ENCODE results near the gene CAPNS2. TPM values are rescaled to one million over a fixed set of nuclear protein-coding genes. Genes with fewer than 3 reads are reported as not detected.

Gene CAPNS2
- total RNA-seq, 1 experiment from 2014 or later = not detected

- H3K9ac ChIP-seq (ENCODE audit: extremely low read depth, insufficient read length, low read length) = no peak overlapping the region
- H3K4me1 Mint-ChIP-seq = no peaks in the 10 kb centered on the region
- no peaks in the 10 kb centered on the region for H3K79me2 ChIP-seq (ENCODE audit: insufficient read depth, low read length)
- H3K9me3 Mint-ChIP-seq = no peaks in the 10 kb centered on the region
- H3K9me3 ChIP-seq (ENCODE audit: control insufficient read depth, low read depth, low read length) = no peaks in the 10 kb centered on the region
- H3K27ac Mint-ChIP-seq = 0 out of 7 replicates have a peak overlapping the region, but pooled peaks of 1 of the 3 experiments have one; percentile 57
- H3K27me3 Mint-ChIP-seq (ENCODE audit: low read depth) = no peaks in the 10 kb centered on the region
- no peak overlapping the region for H2AK5ac ChIP-seq (ENCODE audit: insufficient read length, low read length)
- no peak overlapping the region for H3K4me3 Mint-ChIP-seq
- H4K8ac ChIP-seq (replicated peaks; ENCODE audit: insufficient read length, low read depth, low read length) = no peak overlapping the region
- H4K5ac ChIP-seq (ENCODE audit: insufficient read length, low read depth, low read length) = no peak overlapping the region
- no peak overlapping the region for H2AFZ ChIP-seq (ENCODE audit: low read length)
- no peak overlapping the region for H3K4ac ChIP-seq (ENCODE audit: low read depth, low read length)
- no peaks in the 10 kb centered on the region for H4K20me1 ChIP-seq (ENCODE audit: control insufficient read depth, insufficient read depth, insufficient read length)
- no peaks in the 10 kb centered on the region for H3K27me3 ChIP-seq (ENCODE audit: insufficient read depth, low read length)
- no peak overlapping the region for H3K27ac ChIP-seq (ENCODE audit: insufficient read length, low read depth, low read length)
- H3T11ph ChIP-seq (ENCODE audit: low read length) = no peak overlapping the region
- no CpG with 5 or more reads among the region's 1 CpG for WGBS (ENCODE audit: extremely low coverage, insufficient read length, low lambda C conversion rate)
- no peak overlapping the region for H3K14ac ChIP-seq (ENCODE audit: insufficient read depth, low read length)
- no peak overlapping the region for H4K91ac ChIP-seq (ENCODE audit: insufficient read length, low read depth, low read length)
- H3K36me3 Mint-ChIP-seq (ENCODE audit: insufficient read depth in 1 of 3, low read depth in 3 of 3) = peaks cover 0 to 2% (median 0%) of the 10 kb centered on the region in 3 experiments; a peak in 3 of 7 replicates
- no peaks in the 10 kb centered on the region for H3K79me1 ChIP-seq (ENCODE audit: insufficient read depth, low read depth, low read length, poor library complexity, severe bottlenecking)
- TF ChIP-seq, protein P1, sequence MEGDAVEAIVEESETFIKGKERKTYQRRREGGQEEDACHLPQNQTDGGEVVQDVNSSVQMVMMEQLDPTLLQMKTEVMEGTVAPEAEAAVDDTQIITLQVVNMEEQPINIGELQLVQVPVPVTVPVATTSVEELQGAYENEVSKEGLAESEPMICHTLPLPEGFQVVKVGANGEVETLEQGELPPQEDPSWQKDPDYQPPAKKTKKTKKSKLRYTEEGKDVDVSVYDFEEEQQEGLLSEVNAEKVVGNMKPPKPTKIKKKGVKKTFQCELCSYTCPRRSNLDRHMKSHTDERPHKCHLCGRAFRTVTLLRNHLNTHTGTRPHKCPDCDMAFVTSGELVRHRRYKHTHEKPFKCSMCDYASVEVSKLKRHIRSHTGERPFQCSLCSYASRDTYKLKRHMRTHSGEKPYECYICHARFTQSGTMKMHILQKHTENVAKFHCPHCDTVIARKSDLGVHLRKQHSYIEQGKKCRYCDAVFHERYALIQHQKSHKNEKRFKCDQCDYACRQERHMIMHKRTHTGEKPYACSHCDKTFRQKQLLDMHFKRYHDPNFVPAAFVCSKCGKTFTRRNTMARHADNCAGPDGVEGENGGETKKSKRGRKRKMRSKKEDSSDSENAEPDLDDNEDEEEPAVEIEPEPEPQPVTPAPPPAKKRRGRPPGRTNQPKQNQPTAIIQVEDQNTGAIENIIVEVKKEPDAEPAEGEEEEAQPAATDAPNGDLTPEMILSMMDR (conservative IDR thresholded peaks at IDR 0.05) = no peak
- H2BK12ac ChIP-seq (ENCODE audit: insufficient read length, low read depth, low read length) = no peak overlapping the region
- no peaks in the 10 kb centered on the region for H3K23me2 ChIP-seq (ENCODE audit: insufficient read length, low read depth, low read length, poor library complexity, severe bottlenecking)
- H3K4me1 ChIP-seq (ENCODE audit: insufficient read depth, low read length) = no peaks in the 10 kb centered on the region
- H2BK120ac ChIP-seq (ENCODE audit: low read depth, low read length, poor library complexity, severe bottlenecking) = no peak overlapping the region
- no peak overlapping the region for H2BK20ac ChIP-seq (ENCODE audit: low read depth, low read length, poor library complexity, severe bottlenecking)
- H2BK15ac ChIP-seq (ENCODE audit: low read depth, low read length) = no peak overlapping the region
- H3K23ac ChIP-seq (ENCODE audit: insufficient read length, low read depth, low read length) = no peak overlapping the region
- H3K18ac ChIP-seq (ENCODE audit: insufficient read length, low read depth, low read length) = no peak overlapping the region
- no peak overlapping the region for H2BK5ac ChIP-seq (ENCODE audit: insufficient read length, low read length)
- DNase-seq = no peak
- no peak overlapping the region for H3K4me2 ChIP-seq (ENCODE audit: insufficient read depth, insufficient read length, low read length)
- no peak overlapping the region for H3K56ac ChIP-seq (ENCODE audit: insufficient read length, low read depth, low read length)
Observed at GRCh38 chr16:55532227-55532626, 34.3 kb upstream of the CAPNS2 start.

Data from H9 (cell line).